Smooth muscle cell of the coronary artery (primary cell): ENCODE measurements around the gene GKN1. TPM values are rescaled to one million over a fixed set of nuclear protein-coding genes. Genes with fewer than 3 reads are reported as not detected.

Experiments used
- total RNA-seq: library from RNA; depleted of rRNA; stranded (reverse); fragments of >200 nt; gene quantifications from 2 replicates; pipeline ENCODE4 v1.2.3, GENCODE V29; 2014; ENCODE audit warnings: low replicate concordance

GKN1 gene
- not detected in 2 replicates for total RNA-seq

DNA sequence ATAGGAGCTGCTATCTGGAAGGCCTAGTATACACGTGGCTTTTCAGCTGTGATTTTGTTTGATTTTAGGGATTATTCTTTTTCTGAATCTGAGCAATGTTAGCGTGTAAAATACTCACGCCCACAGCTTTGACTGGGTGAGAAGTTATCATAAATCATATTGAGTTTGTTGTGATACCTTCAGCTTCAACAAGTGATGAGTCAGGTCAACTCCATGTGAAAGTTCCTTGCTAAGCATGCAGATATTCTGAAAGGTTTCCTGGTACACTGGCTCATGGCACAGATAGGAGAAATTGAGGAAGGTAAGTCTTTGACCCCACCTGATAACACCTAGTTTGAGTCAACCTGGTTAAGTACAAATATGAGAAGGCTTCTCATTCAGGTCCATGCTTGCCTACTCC lies at the start of gene GKN1:
Gene GKN1 (plus strand): TSS at position 386 of the 400 bp plus-strand sequence. CDS start 42 bp downstream, outside the sequence.

DNA sequence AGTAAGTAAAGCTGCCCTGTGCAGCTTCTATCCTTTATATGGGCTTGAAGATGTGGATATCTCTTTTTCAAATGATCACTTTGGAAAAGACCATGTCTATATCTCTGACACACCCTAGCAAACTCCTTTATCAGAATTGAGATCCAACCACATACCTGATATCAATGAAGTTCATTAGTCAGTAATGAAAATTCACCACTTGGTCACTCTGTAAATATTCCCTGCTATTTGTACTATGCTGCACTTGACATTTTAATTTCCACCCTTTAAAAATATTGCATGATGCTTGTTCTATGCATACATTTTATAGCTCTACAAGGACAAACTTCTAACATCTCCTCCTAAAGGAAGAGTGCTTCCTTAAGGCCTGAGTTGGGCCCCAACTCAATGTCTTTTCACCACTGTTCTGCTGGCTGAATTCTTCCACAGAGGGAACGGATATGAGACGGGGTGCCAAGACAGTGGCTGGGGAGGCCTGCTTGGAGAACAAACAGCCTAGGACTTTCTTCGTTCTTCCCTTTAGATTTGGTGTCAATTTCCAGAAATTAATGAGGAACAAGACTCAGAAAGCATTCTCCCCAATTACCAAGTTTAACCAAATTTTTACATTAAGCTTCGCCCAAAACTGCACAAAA lies 21.4 kb upstream of the GKN1 start, which contains the start of gene GKN2:
Gene GKN2 (minus strand): TSS at position 7 of the 635 bp plus-strand sequence. CDS start 32 bp downstream, outside the sequence.

GRCh38 chr2:69013142-69013839 lies 38.9 kb downstream of the GKN1 start, which contains the start of gene ANTXR1:
Gene ANTXR1, plus strand, starts transcription at chr2:69013179. Its CDS starts 321 bp downstream, at chr2:69013500.

Other genes with a start within 250 kb of the GKN1 start
- 1.1 and 3.9 TPM in 2 replicates for gene ARHGAP25, start 239.8 kb upstream of the GKN1 start, total RNA-seq
- not detected in 2 replicates for gene BMP10, start 103.2 kb upstream of the GKN1 start, total RNA-seq
- 0.23 TPM in 1 of 2 replicates, not detected in the other for gene GKN2, start 21.7 kb upstream of the GKN1 start, total RNA-seq
- 48.0 and 90.3 TPM in 2 replicates for gene ANTXR1, start 38.5 kb downstream of the GKN1 start, total RNA-seq